Endothelial cell of umbilical vein (primary cell): ENCODE data around the gene JAM2. TPM values are rescaled to one million over a fixed set of nuclear protein-coding genes. Genes with fewer than 3 reads are reported as not detected.

Source experiments
- BruUV-seq: library from RNA; stranded (reverse); fragments of 400-500 nt; replicated peaks from 2 replicates; lab custom pipeline; 2021; lab: Mats Ljungman, UMichigan
- CTCF ChIA-PET: fragments of 300-600, 350-600 bp; sonication (Branson Sonifier 250); formaldehyde crosslinking; loops from one replicate; lab custom pipeline; 2021; ENCODE audit warnings: antibody characterized with exemption, inconsistent platforms; lab: Charles Lee
- POLR2A ChIA-PET: fragments of 300-600, 350-600 bp; sonication (Branson Sonifier 250); formaldehyde crosslinking; loops from one replicate; lab custom pipeline; 2021; ENCODE audit warnings: antibody characterized with exemption, inconsistent platforms; lab: Charles Lee
- DNase-seq: peaks from one replicate; pipeline ENCODE4 v3.0.0-alpha.2; 2011; ENCODE audit warnings: low read depth, low spot score
- FAIRE-seq: peaks from 2 replicates; lab custom pipeline; 2011; peaks lifted over from hg19 to GRCh38; lab: Jason Lieb, UNC
- H2AFZ ChIP-seq: 2 replicates; pipeline ENCODE4 v1.6.0; 2012; ENCODE audit warnings: low read depth, low read length, control low read depth, inconsistent platforms
- H3K27ac ChIP-seq: 2 replicates; pipeline ENCODE4 v1.5.1; 2011; ENCODE audit warnings: low read depth, mild to moderate bottlenecking, control low read depth, low read length, moderate library complexity; ENCODE audit not compliant: insufficient read depth
- H3K27me3 ChIP-seq, 2 experiments: 2 replicates each; pipeline versions ENCODE4 v1.6.0 to v1.6.1; 2011; ENCODE audit warnings: low read length in 2 of 2, mixed read lengths in 1 of 2; ENCODE audit not compliant: control insufficient read depth in 2 of 2, insufficient read depth in 2 of 2
- H3K36me3 ChIP-seq, 2 experiments: 2 replicates in 1 of 2; 3 replicates in 1 of 2; pipeline ENCODE4 v1.5.1; 2011; ENCODE audit warnings: low read length in 2 of 2, mild to moderate bottlenecking in 1 of 2, moderate library complexity in 1 of 2; ENCODE audit not compliant: control insufficient read depth in 2 of 2, insufficient read depth in 2 of 2; ENCODE audit errors: extremely low read depth in 1 of 2
- H3K4me1 ChIP-seq: 3 replicates; pipeline ENCODE4 v1.5.1; 2011; ENCODE audit warnings: mild to moderate bottlenecking, low read length; ENCODE audit not compliant: control insufficient read depth, insufficient read depth; ENCODE audit errors: extremely low read depth
- H3K4me2 ChIP-seq: 2 replicates; pipeline ENCODE4 v1.6.1; 2011; ENCODE audit warnings: low read length, control low read depth, mixed read lengths; ENCODE audit not compliant: insufficient read depth
- H3K4me3 ChIP-seq, 3 experiments: fragments of 200-600 bp in 1 of 3; sonication (generic), shearing (Covaris generic) in 1 of 3; replicated peaks in 1 of 3; 2 replicates each; pipeline ENCODE4 v1.5.1; 2011 to 2016; ENCODE audit warnings: control low read depth in 3 of 3, low read length in 3 of 3, mild to moderate bottlenecking in 2 of 3, inconsistent platforms in 1 of 3, low read depth in 1 of 3, moderate library complexity in 1 of 3; ENCODE audit not compliant: insufficient read depth in 1 of 3
- H3K79me2 ChIP-seq: 2 replicates; pipeline ENCODE4 v1.6.0; 2012; ENCODE audit warnings: low read length, inconsistent platforms; ENCODE audit not compliant: control insufficient read depth, insufficient read depth
- H3K9ac ChIP-seq: replicated peaks from 2 replicates; pipeline ENCODE3; 2011; ENCODE audit warnings: low read length, control low read depth; ENCODE audit not compliant: insufficient read depth; ENCODE audit errors: extremely low read depth
- H3K9me1 ChIP-seq: replicated peaks from 3 replicates; pipeline ENCODE4 v1.6.0; 2011; ENCODE audit warnings: mild to moderate bottlenecking, low read length; ENCODE audit not compliant: control insufficient read depth, insufficient read depth; ENCODE audit errors: extremely low read depth
- H3K9me3 ChIP-seq: replicated peaks from 2 replicates; pipeline ENCODE4 v1.5.1; 2012; ENCODE audit warnings: low read length, inconsistent platforms; ENCODE audit not compliant: control insufficient read depth, insufficient read depth
- H4K20me1 ChIP-seq: replicated peaks from 2 replicates; pipeline ENCODE3; 2011; ENCODE audit warnings: mild to moderate bottlenecking, low read length; ENCODE audit not compliant: control insufficient read depth, insufficient read depth; ENCODE audit errors: extremely low read depth
- EZH2 ChIP-seq: IDR thresholded peaks from 2 replicates; pipeline ENCODE4 v1.6.1; 2012; ENCODE audit warnings: borderline replicate concordance, low read depth, mild to moderate bottlenecking, moderate library complexity, low read length, inconsistent platforms; ENCODE audit not compliant: severe bottlenecking
- FOS ChIP-seq: IDR thresholded peaks from 2 replicates; pipeline ENCODE4 v1.6.1; 2011; ENCODE audit warnings: mild to moderate bottlenecking, low read length, moderate library complexity, borderline replicate concordance; ENCODE audit not compliant: insufficient read depth
- GATA2 ChIP-seq: IDR thresholded peaks from 2 replicates; pipeline ENCODE4 v1.7.0; 2011; ENCODE audit warnings: low read depth, mild to moderate bottlenecking, moderate library complexity, mixed read lengths, low read length; ENCODE audit not compliant: insufficient read length, insufficient read depth
- JUN ChIP-seq: IDR thresholded peaks from 2 replicates; pipeline ENCODE4 v1.6.1; 2011; ENCODE audit warnings: borderline replicate concordance, low read depth; ENCODE audit not compliant: insufficient read length, insufficient read depth
- MYC ChIP-seq: IDR thresholded peaks from one replicate; pipeline ENCODE4 v1.6.1; 2011; ENCODE audit warnings: mild to moderate bottlenecking, low read depth, low read length
- POLR2A ChIP-seq: IDR thresholded peaks from 2 replicates; pipeline ENCODE4 v1.6.1; 2012; ENCODE audit warnings: low read depth, mild to moderate bottlenecking, control low read depth, low read length
- POLR2AphosphoS5 ChIP-seq: IDR thresholded peaks from 2 replicates; pipeline ENCODE4 v1.6.1; 2012; ENCODE audit warnings: low read depth, mild to moderate bottlenecking, control low read depth, low read length, moderate library complexity; ENCODE audit not compliant: insufficient read depth
- dilution Hi-C: fragments of 300-500 bp; cut with MboI; formaldehyde crosslinking; loops from one replicate; pipeline ENCODE4 v1.15.0; 2019; ENCODE audit warnings: low sequenced_read_pairs; ENCODE audit not compliant: extremely low pct_ligation_motif_present
- intact Hi-C: fragments of 100-400 bp; cut with micrococcal nuclease; formaldehyde crosslinking; loops from one replicate; pipeline ENCODE4 v1.10.0; 2022
- polyA plus RNA-seq, 4 experiments: library from polyadenylated mRNA; depleted of rRNA in 3 of 4; stranded (reverse) in 3 of 4; unstranded in 1 of 4; fragments of >200 nt; gene quantifications; 2 replicates each; pipeline versions ENCODE4 v1.2.1 to v1.2.3, GENCODE V29; 2011 to 2012; ENCODE audit warnings: missing spikeins in 1 of 4
- total RNA-seq: library from RNA; stranded (reverse); gene quantifications from 2 replicates; pipeline ENCODE4 v1.2.3, GENCODE V29; 2021
- TF ChIP-seq, protein P1 (sequence below): IDR thresholded peaks from 2 replicates; pipeline ENCODE4 v1.6.1; 2011; ENCODE audit not compliant: insufficient read depth, insufficient read length
- TF ChIP-seq, protein P2 (sequence below), 2 donors: IDR thresholded peaks; 1 replicate in 1 of 2; 2 replicates in 1 of 2; pipeline ENCODE4 v1.5.1; 2011; ENCODE audit warnings: low read length in 2 of 2, mild to moderate bottlenecking in 2 of 2, moderate library complexity in 2 of 2, control low read depth in 1 of 2, inconsistent platforms in 1 of 2, low read depth in 1 of 2; ENCODE audit not compliant: insufficient read depth in 1 of 2; ENCODE audit errors: extremely low read depth in 1 of 2

Gene JAM2
- total and polyA plus RNA-seq, 2 donors (not counting 3 experiments of a cell fraction or from before 2014, with no cell fraction given): 0.14 to 0.20 TPM

DNA sequence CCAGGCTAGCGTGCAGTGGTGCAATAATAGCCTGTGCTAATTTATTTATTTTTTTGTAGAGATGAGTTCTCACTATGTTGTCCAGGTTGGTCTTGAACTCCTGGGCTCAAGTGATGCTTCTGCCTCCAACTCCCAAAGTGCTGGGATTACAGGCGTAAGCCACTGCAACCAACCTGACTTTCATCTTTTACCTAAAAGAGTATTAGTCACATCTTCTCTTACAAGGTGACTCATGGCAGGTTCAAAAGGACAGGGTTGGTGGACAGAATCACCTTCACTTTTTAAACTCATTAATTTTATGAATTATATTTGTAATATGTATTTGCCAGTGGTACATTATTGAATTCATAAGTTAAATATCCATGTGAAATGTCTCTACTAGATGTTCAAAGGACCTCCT, 18.1 kb downstream of the JAM2 start:
- no peaks in the 10 kb centered on the region for H3K36me3 ChIP-seq
- H2AFZ ChIP-seq: no peak overlapping the region
- no peaks in the 10 kb centered on the region for H3K9me1 ChIP-seq
- H3K9me3 ChIP-seq: no peaks in the 10 kb centered on the region
- no peak overlapping the region for H3K27ac ChIP-seq
- ChIA-PET CTCF (no interaction called here), POLR2A (no interaction called here)
- DNase-seq: no peak
- dilution Hi-C loops: no loop called here
- no peaks in the 10 kb centered on the region for H3K27me3 ChIP-seq
- no peak overlapping the region for H3K4me3 ChIP-seq
- FAIRE-seq: no peak
- no peak overlapping the region for H3K9ac ChIP-seq
- no TSS peak for BruUV-seq
- H3K4me2 ChIP-seq: no peak overlapping the region
- intact Hi-C loops: no loop called here
- no peak for TF ChIP-seq EZH2
- TF ChIP-seq FOS: no peak
- TF ChIP-seq MYC: no peak
- TF ChIP-seq, protein P1, sequence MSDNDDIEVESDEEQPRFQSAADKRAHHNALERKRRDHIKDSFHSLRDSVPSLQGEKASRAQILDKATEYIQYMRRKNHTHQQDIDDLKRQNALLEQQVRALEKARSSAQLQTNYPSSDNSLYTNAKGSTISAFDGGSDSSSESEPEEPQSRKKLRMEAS: no peak
- no peak for TF ChIP-seq JUN
- no peak for TF ChIP-seq POLR2AphosphoS5
- no peak for TF ChIP-seq POLR2A
- TF ChIP-seq, protein P2, sequence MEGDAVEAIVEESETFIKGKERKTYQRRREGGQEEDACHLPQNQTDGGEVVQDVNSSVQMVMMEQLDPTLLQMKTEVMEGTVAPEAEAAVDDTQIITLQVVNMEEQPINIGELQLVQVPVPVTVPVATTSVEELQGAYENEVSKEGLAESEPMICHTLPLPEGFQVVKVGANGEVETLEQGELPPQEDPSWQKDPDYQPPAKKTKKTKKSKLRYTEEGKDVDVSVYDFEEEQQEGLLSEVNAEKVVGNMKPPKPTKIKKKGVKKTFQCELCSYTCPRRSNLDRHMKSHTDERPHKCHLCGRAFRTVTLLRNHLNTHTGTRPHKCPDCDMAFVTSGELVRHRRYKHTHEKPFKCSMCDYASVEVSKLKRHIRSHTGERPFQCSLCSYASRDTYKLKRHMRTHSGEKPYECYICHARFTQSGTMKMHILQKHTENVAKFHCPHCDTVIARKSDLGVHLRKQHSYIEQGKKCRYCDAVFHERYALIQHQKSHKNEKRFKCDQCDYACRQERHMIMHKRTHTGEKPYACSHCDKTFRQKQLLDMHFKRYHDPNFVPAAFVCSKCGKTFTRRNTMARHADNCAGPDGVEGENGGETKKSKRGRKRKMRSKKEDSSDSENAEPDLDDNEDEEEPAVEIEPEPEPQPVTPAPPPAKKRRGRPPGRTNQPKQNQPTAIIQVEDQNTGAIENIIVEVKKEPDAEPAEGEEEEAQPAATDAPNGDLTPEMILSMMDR (IDR thresholded peaks at IDR 0.05; ENCODE audit: extremely low read depth in 1 of 2, insufficient read depth in 1 of 2, low read depth in 1 of 2, low read length in 2 of 2): no peak
- no peak for TF ChIP-seq GATA2
- no peaks in the 10 kb centered on the region for H4K20me1 ChIP-seq
- no peaks in the 10 kb centered on the region for H3K79me2 ChIP-seq
- H3K4me1 ChIP-seq: no peaks in the 10 kb centered on the region
